Uterus (tissue), 2 donors: Measurements from ENCODE around the gene RNF113B.

Experiments used
- CTCF ChIP-seq, 4 experiments: fragments of 200-600 bp in 2 of 4; fragments of 450-650 bp in 2 of 4; sonication (generic) in 2 of 4; IDR thresholded peaks; one replicate each; pipeline ENCODE4 v1.5.1; 2016 to 2019; ENCODE audit warnings: antibody characterized with exemption in 4 of 4, mild to moderate bottlenecking in 2 of 4, moderate library complexity in 1 of 4
- POLR2A ChIP-seq, 2 donors: fragments of 450-650 bp; IDR thresholded peaks; one replicate each; pipeline ENCODE4 v1.6.1; 2016; ENCODE audit warnings: antibody characterized with exemption in 2 of 2, mild to moderate bottlenecking in 1 of 2, moderate library complexity in 1 of 2

- TF ChIP-seq CTCF (IDR thresholded peaks at IDR 0.05) (no peak), POLR2A (IDR thresholded peaks at IDR 0.05) (no peak)
These were observed 33.9 kb downstream of the RNF113B start for GRCh38 chr13:98143157-98143553.
